K562 (cell line): ENCODE results near the gene ARHGAP12. TPM values are rescaled to one million over a fixed set of nuclear protein-coding genes. Genes with fewer than 3 reads are reported as not detected.

Experiments
- ARID1B ChIP-seq: fragments of 450-650 bp; IDR thresholded peaks from 2 replicates; pipeline ENCODE4 v1.6.1; 2016; ENCODE audit warnings: antibody characterized with exemption, mild to moderate bottlenecking, inconsistent platforms
- DPF2 ChIP-seq: fragments of 450-650 bp; IDR thresholded peaks from 2 replicates; pipeline ENCODE4 v1.6.1; 2016
- JUN ChIP-seq, 2 experiments: sonication (generic) in 1 of 2; formaldehyde crosslinking in 1 of 2; IDR thresholded peaks; 2 replicates each; pipeline versions ENCODE4 v1.6.1 to v1.8.0; 2012 to 2022; ENCODE audit warnings: borderline replicate concordance in 2 of 2, mild to moderate bottlenecking in 2 of 2, improper control_type of control experiment in 1 of 2, low read depth in 1 of 2, low read length in 1 of 2, missing genetic modification reagents in 1 of 2
- KDM1A ChIP-seq, 2 experiments: fragments of 450-650 bp; IDR thresholded peaks; 2 replicates each; pipeline ENCODE4 v1.6.1; 2016; ENCODE audit warnings: mild to moderate bottlenecking in 2 of 2
- NCOR1 ChIP-seq: fragments of 450-650 bp; IDR thresholded peaks from 2 replicates; pipeline ENCODE4 v1.6.1; 2016; ENCODE audit warnings: mild to moderate bottlenecking, moderate library complexity
- NFIC ChIP-seq: fragments of 450-650 bp; IDR thresholded peaks from 2 replicates; pipeline ENCODE4 v1.6.1; 2017; ENCODE audit warnings: mild to moderate bottlenecking, inconsistent platforms
- PCBP2 ChIP-seq: fragments of 200-400 bp; formaldehyde crosslinking; IDR thresholded peaks from 2 replicates; pipeline ENCODE4 v1.6.1; 2018; ENCODE audit warnings: low read length, low read depth, mild to moderate bottlenecking, moderate library complexity; ENCODE audit not compliant: poor library complexity, severe bottlenecking
- POLR2A ChIP-seq: fragments of 450-650 bp; conservative IDR thresholded peaks from 2 replicates; pipeline ENCODE4 v1.6.1; 2016
- SMARCA4 ChIP-seq: fragments of 450-650 bp; IDR thresholded peaks from 2 replicates; pipeline ENCODE4 v1.6.1; 2016
- SMARCE1 ChIP-seq: fragments of 450-650 bp; IDR thresholded peaks from 2 replicates; pipeline ENCODE4 v1.7.1; 2016; ENCODE audit warnings: mild to moderate bottlenecking
- TEAD4 ChIP-seq, 2 experiments: sonication (generic) in 1 of 2; formaldehyde crosslinking in 1 of 2; IDR thresholded peaks; 2 replicates each; pipeline versions ENCODE4 v1.6.1 to v1.8.0; 2012 to 2022; ENCODE audit warnings: borderline replicate concordance in 1 of 2, inconsistent platforms in 1 of 2, low read length in 1 of 2, mild to moderate bottlenecking in 1 of 2, missing genetic modification reagents in 1 of 2
- TRIM24 ChIP-seq, 2 experiments: fragments of 450-650 bp; IDR thresholded peaks; 2 replicates each; pipeline ENCODE4 v1.6.1; 2016
- ZBTB7A ChIP-seq: IDR thresholded peaks from 2 replicates; pipeline ENCODE4 v1.6.1; 2011; ENCODE audit warnings: low read depth, mild to moderate bottlenecking, low read length, moderate library complexity, borderline replicate concordance; ENCODE audit not compliant: control insufficient read depth
- polyA plus RNA-seq, 8 experiments: library from polyadenylated mRNA; depleted of rRNA in 4 of 8; stranded (reverse) in 5 of 8; unstranded in 3 of 8; fragments of >200 nt; fragmentation: Nextera tagmentation in 2 of 8; fragmentation: Illumina TruSeq in 1 of 8; extraction: Ambion mirVana in 2 of 8; extraction: Trizol in 1 of 8; gene quantifications; 2 replicates each; pipeline versions ENCODE4 v1.2.1 to v1.2.3, GENCODE V29; 2011 to 2014; ENCODE audit warnings: inconsistent platforms in 1 of 8, missing spikeins in 1 of 8
- total RNA-seq, 7 experiments: library from RNA; depleted of rRNA in 6 of 7; stranded (reverse); fragments of >200 nt in 6 of 7; fragmentation: Illumina TruSeq in 2 of 7; extraction: Trizol in 2 of 7; gene quantifications; 2 replicates each; pipeline versions ENCODE4 v1.2.1 to v1.2.3, GENCODE V29; 2011 to 2021; ENCODE audit warnings: low replicate concordance in 1 of 7
- TF ChIP-seq, protein P1 (sequence below): sonication (generic); formaldehyde crosslinking; IDR thresholded peaks from 2 replicates; pipeline ENCODE4 v1.8.0; 2022; ENCODE audit warnings: mild to moderate bottlenecking, missing genetic modification reagents
- TF ChIP-seq, protein P2 (sequence below): fragments of 450-650 bp; formaldehyde crosslinking; IDR thresholded peaks from 2 replicates; pipeline ENCODE4 v1.4.0; 2020; ENCODE audit warnings: mild to moderate bottlenecking, moderate library complexity

ARHGAP12 gene
- total and polyA plus RNA-seq, 9 of the 15 experiments (the other 6 are each of a cell fraction or from before 2014, with no cell fraction given) = 4.4 to 18.7 (median 10.1) TPM

DNA sequence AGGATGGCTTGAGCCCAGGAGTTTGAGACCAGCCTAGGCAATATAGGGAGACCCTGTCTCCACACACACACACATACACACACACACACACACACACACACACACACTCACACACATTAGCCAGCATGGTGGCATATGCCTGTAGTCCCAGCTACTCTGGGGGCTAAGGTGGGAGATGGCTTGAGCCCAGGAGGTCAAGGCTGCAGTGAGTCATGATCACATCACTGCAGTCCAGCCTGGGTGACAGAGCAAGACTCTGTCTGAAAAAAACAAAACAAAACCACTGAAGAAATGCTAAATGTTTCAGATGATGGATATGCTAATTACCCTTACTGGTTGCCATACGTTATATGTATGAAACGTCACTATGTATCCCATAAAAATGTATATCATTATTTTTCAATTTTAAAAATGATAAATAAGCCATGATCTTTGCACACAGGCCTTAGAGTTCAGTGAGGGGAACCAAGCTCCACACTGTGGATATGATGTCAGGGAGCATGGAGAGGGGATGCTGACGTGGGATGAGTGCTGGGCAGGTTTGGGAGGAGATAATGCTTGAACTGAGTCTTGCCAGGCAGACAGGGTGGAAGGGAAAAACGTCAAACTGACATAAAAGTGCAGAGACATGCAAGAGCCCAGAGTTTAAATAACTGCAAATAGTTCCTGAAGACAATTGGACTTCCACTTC is 45.9 kb upstream of the ARHGAP12 start (continued):
- TF ChIP-seq PCBP2 (no peak), SMARCA4 (peak; percentile 63), JUN (IDR thresholded peaks at IDR 0.05; ENCODE audit: borderline replicate concordance, low read depth, low read length) (peak; percentile 55; the same call in 1 of the 2 replicates), JUN (CRISPR knock-in tag; IDR thresholded peaks at IDR 0.05; ENCODE audit: borderline replicate concordance) (no peak), ARID1B (peak; percentile 76), NFIC (peak; percentile 35; the same call in 1 of the 2 replicates), KDM1A (IDR thresholded peaks at IDR 0.05) (0 out of 4 replicates have a peak, but pooled peaks of 1 of the 2 experiments have one; percentile 21), DPF2 (peak; percentile 77), SMARCE1 (peak; percentile 74), TRIM24 (IDR thresholded peaks at IDR 0.05) (0 out of 4 replicates have a peak, but pooled peaks of 1 of the 2 experiments have one; percentile 21), POLR2A (no peak), NCOR1 (0 out of 2 replicates have a peak, but pooled peaks have one; percentile 10), ZBTB7A (peak; percentile 79; the same call in 1 of the 2 replicates), TEAD4 (IDR thresholded peaks at IDR 0.05; ENCODE audit: low read length) (no peak), TEAD4 (CRISPR knock-in tag; IDR thresholded peaks at IDR 0.05; ENCODE audit: borderline replicate concordance) (no peak)
- TF ChIP-seq, protein P1, sequence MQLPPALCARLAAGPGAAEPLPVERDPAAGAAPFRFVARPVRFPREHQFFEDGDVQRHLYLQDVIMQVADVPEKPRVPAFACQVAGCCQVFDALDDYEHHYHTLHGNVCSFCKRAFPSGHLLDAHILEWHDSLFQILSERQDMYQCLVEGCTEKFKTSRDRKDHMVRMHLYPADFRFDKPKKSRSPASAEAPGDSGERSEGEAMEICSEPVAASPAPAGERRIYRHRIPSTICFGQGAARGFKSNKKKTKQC (CRISPR knock-in tag) = no peak
- TF ChIP-seq, protein P2, sequence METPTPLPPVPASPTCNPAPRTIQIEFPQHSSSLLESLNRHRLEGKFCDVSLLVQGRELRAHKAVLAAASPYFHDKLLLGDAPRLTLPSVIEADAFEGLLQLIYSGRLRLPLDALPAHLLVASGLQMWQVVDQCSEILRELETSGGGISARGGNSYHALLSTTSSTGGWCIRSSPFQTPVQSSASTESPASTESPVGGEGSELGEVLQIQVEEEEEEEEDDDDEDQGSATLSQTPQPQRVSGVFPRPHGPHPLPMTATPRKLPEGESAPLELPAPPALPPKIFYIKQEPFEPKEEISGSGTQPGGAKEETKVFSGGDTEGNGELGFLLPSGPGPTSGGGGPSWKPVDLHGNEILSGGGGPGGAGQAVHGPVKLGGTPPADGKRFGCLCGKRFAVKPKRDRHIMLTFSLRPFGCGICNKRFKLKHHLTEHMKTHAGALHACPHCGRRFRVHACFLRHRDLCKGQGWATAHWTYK (CRISPR knock-in tag) = no peak
